ENCODE results near the gene ZSWIM9.

DNA sequence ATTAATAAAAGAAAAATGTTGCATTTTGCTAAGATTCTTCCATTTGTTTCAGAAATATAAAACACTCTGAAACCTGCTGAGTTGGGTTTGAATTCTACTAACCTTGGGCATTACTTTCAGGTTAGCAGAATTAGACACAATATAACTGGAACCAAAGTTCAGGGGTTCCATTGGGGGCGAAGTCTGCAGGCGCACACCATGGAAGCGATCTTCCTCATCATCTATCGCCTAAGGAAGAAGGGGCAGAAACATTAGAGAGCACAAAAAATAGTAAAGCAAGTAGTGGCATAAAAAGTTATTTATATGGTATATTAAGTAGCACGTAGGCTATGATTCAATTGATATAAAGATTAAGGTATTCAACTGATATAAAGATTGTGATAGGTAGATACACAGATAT lies 51.1 kb downstream of the ZSWIM9 start:
- TF ChIP-seq CTCF (IDR thresholded peaks at IDR 0.05) (no peak), POLR2A (IDR thresholded peaks at IDR 0.05) (no peak)
